Breast epithelium (tissue), 3 donors: ENCODE measurements around the gene MYH6.

Source experiments
- POLR2A ChIP-seq: fragments of 450-650 bp; IDR thresholded peaks from one replicate; pipeline ENCODE4 v1.6.1; 2016; ENCODE audit warnings: antibody characterized with exemption, mild to moderate bottlenecking, moderate library complexity
- POLR2AphosphoS5 ChIP-seq, 3 donors: sonication (generic); formaldehyde crosslinking; IDR thresholded peaks; one replicate each; pipeline ENCODE4 v1.6.1; 2017; ENCODE audit warnings: antibody characterized with exemption in 3 of 3
- TF ChIP-seq, protein P1 (sequence below), 3 donors: fragments of 450-650 bp; IDR thresholded peaks; one replicate each; pipeline ENCODE4 v1.5.1; 2016 to 2017; ENCODE audit warnings: antibody characterized with exemption in 3 of 3, mild to moderate bottlenecking in 3 of 3, moderate library complexity in 3 of 3

DNA sequence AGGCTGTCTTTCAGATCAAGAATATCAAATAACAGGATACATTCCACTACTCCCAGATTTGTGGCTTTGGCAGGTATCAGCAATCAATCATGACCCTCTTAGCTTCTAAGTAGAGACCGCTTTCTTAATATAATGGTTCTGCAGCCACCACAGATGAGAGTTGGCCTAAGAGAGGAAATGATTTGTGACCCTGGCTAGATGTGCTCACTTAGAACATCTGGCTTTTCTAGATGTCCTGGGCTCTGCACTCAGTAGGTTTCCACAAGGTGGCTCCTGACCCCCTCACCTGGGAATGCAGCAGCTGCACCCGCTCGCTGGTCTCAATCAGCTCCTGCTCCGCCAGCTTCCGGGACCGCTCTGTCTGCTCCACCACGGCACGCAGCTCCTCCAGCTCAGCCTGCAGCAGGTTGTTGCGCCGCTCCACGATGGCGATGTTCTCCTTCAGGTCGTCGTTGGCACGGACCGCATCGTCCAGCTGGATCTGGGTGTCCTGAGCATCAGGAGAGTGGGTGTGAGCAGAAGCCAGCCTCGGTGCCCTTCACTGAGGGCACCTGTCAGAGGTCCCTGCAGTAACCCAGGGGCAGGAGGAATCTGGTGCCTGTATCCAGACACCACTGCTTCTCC is 22.3 kb downstream of the MYH6 start:
- TF ChIP-seq, protein P1, sequence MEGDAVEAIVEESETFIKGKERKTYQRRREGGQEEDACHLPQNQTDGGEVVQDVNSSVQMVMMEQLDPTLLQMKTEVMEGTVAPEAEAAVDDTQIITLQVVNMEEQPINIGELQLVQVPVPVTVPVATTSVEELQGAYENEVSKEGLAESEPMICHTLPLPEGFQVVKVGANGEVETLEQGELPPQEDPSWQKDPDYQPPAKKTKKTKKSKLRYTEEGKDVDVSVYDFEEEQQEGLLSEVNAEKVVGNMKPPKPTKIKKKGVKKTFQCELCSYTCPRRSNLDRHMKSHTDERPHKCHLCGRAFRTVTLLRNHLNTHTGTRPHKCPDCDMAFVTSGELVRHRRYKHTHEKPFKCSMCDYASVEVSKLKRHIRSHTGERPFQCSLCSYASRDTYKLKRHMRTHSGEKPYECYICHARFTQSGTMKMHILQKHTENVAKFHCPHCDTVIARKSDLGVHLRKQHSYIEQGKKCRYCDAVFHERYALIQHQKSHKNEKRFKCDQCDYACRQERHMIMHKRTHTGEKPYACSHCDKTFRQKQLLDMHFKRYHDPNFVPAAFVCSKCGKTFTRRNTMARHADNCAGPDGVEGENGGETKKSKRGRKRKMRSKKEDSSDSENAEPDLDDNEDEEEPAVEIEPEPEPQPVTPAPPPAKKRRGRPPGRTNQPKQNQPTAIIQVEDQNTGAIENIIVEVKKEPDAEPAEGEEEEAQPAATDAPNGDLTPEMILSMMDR (IDR thresholded peaks at IDR 0.05), result no peak
- TF ChIP-seq POLR2AphosphoS5 (IDR thresholded peaks at IDR 0.05) (no peak), POLR2A (no peak)
